OCI-LY1 (cell line): ENCODE results near the gene ECEL1.
"Not testable (repeated sequence)": the region's sequence is repeated elsewhere in the genome, so short reads cannot be mapped to it uniquely, and the experiment has no call there.

Experiments used
- CTCF ChIP-seq: fragments of 200-600 bp; sonication (generic), shearing (Covaris generic); IDR thresholded peaks from 2 replicates; pipeline ENCODE4 v1.5.1; 2017; ENCODE audit warnings: mild to moderate bottlenecking, antibody characterized with exemption, low read length, moderate library complexity, mixed read lengths
- EZH2 ChIP-seq: fragments of 200-600 bp; sonication (generic), shearing (Covaris generic); IDR thresholded peaks from 2 replicates; pipeline ENCODE4 v1.8.0; 2017; ENCODE audit warnings: borderline replicate concordance, mixed run types, mild to moderate bottlenecking, antibody characterized with exemption, low read length, moderate library complexity, mixed read lengths

- TF ChIP-seq CTCF: peak; percentile 26; the same call in 1 of the 2 replicates
- not testable (repeated sequence) for TF ChIP-seq EZH2
Measured at GRCh38 chr2:232446266-232446777, 41.3 kb downstream of the ECEL1 start.
